Measurements from ENCODE around the gene ANTXR2.

ANTXR2 gene

GRCh38 chr4:80079255-80079923, 6.4 kb upstream of the ANTXR2 start:
- Histone ChIP-seq H3K4me1 (ENCODE audit: control insufficient read depth, insufficient read depth, low read length, poor library complexity, severe bottlenecking) (peaks cover 6% of the 10 kb centered on the region), H3K27ac (ENCODE audit: insufficient read depth, low read length, poor library complexity, severe bottlenecking) (no peak overlapping the region), H3K9me3 (ENCODE audit: control insufficient read depth, low read length) (no peaks in the 10 kb centered on the region), H3K36me3 (ENCODE audit: control insufficient read depth, insufficient read depth, low read length) (no peaks in the 10 kb centered on the region), H3K4me3 (ENCODE audit: insufficient read depth, low read depth, low read length, poor library complexity, severe bottlenecking) (no peak overlapping the region), H3K27me3 (replicated peaks; ENCODE audit: control insufficient read depth, insufficient read depth, low read length, poor library complexity, severe bottlenecking) (no peaks in the 10 kb centered on the region)
- no peak for DNase-seq

- H3K4me3 ChIP-seq (ENCODE audit: insufficient read depth, low read depth, low read length, poor library complexity, severe bottlenecking), result no peak overlapping the region
- peaks cover 7% of the 10 kb centered on the region for H3K4me1 ChIP-seq (ENCODE audit: control insufficient read depth, insufficient read depth, low read length, poor library complexity, severe bottlenecking)
- H3K36me3 ChIP-seq (ENCODE audit: control insufficient read depth, insufficient read depth, low read length), result no peaks in the 10 kb centered on the region
- no peaks in the 10 kb centered on the region for H3K27me3 ChIP-seq (replicated peaks; ENCODE audit: control insufficient read depth, insufficient read depth, low read length, poor library complexity, severe bottlenecking)
- no peak overlapping the region for H3K27ac ChIP-seq (ENCODE audit: insufficient read depth, low read length, poor library complexity, severe bottlenecking)
- no peaks in the 10 kb centered on the region for H3K9me3 ChIP-seq (ENCODE audit: control insufficient read depth, low read length)
- DNase-seq, result no peak
These were observed 5.5 kb upstream of the ANTXR2 start for GRCh38 chr4:80078346-80079092.

- Histone ChIP-seq H3K9me3 (ENCODE audit: control insufficient read depth, low read length) (no peaks in the 10 kb centered on the region), H3K27ac (ENCODE audit: insufficient read depth, low read length, poor library complexity, severe bottlenecking) (no peak overlapping the region), H3K4me1 (ENCODE audit: control insufficient read depth, insufficient read depth, low read length, poor library complexity, severe bottlenecking) (peaks cover 7% of the 10 kb centered on the region), H3K36me3 (ENCODE audit: control insufficient read depth, insufficient read depth, low read length) (no peaks in the 10 kb centered on the region), H3K27me3 (replicated peaks; ENCODE audit: control insufficient read depth, insufficient read depth, low read length, poor library complexity, severe bottlenecking) (no peaks in the 10 kb centered on the region), H3K4me3 (ENCODE audit: insufficient read depth, low read depth, low read length, poor library complexity, severe bottlenecking) (no peak overlapping the region)
- DNase-seq, result no peak
These were observed 4.6 kb upstream of the ANTXR2 start for GRCh38 chr4:80077639-80078038.

GRCh38 chr4:80076681-80077080, 3.7 kb upstream of the ANTXR2 start:
- Histone ChIP-seq H3K4me1 (ENCODE audit: control insufficient read depth, insufficient read depth, low read length, poor library complexity, severe bottlenecking) (peaks cover 7% of the 10 kb centered on the region), H3K27ac (ENCODE audit: insufficient read depth, low read length, poor library complexity, severe bottlenecking) (no peak overlapping the region), H3K4me3 (ENCODE audit: insufficient read depth, low read depth, low read length, poor library complexity, severe bottlenecking) (no peak overlapping the region), H3K9me3 (ENCODE audit: control insufficient read depth, low read length) (no peaks in the 10 kb centered on the region), H3K36me3 (ENCODE audit: control insufficient read depth, insufficient read depth, low read length) (no peaks in the 10 kb centered on the region), H3K27me3 (replicated peaks; ENCODE audit: control insufficient read depth, insufficient read depth, low read length, poor library complexity, severe bottlenecking) (no peaks in the 10 kb centered on the region)
- DNase-seq, result no peak

- Histone ChIP-seq H3K27ac (ENCODE audit: insufficient read depth, low read length, poor library complexity, severe bottlenecking) (no peak overlapping the region), H3K4me1 (ENCODE audit: control insufficient read depth, insufficient read depth, low read length, poor library complexity, severe bottlenecking) (peaks cover 11% of the 10 kb centered on the region), H3K4me3 (ENCODE audit: insufficient read depth, low read depth, low read length, poor library complexity, severe bottlenecking) (no peak overlapping the region), H3K36me3 (ENCODE audit: control insufficient read depth, insufficient read depth, low read length) (no peaks in the 10 kb centered on the region), H3K9me3 (ENCODE audit: control insufficient read depth, low read length) (no peaks in the 10 kb centered on the region), H3K27me3 (replicated peaks; ENCODE audit: control insufficient read depth, insufficient read depth, low read length, poor library complexity, severe bottlenecking) (no peaks in the 10 kb centered on the region)
- no peak for DNase-seq
These were observed 3.1 kb upstream of the ANTXR2 start for GRCh38 chr4:80075995-80076675.

GRCh38 chr4:80074651-80075050, 1.6 kb upstream of the ANTXR2 start:
- Histone ChIP-seq H3K27ac (ENCODE audit: insufficient read depth, low read length, poor library complexity, severe bottlenecking) (peak overlapping the region; percentile 95), H3K36me3 (ENCODE audit: control insufficient read depth, insufficient read depth, low read length) (no peaks in the 10 kb centered on the region), H3K27me3 (replicated peaks; ENCODE audit: control insufficient read depth, insufficient read depth, low read length, poor library complexity, severe bottlenecking) (no peaks in the 10 kb centered on the region), H3K4me3 (ENCODE audit: insufficient read depth, low read depth, low read length, poor library complexity, severe bottlenecking) (no peak overlapping the region), H3K9me3 (ENCODE audit: control insufficient read depth, low read length) (no peaks in the 10 kb centered on the region), H3K4me1 (ENCODE audit: control insufficient read depth, insufficient read depth, low read length, poor library complexity, severe bottlenecking) (peaks cover 13% of the 10 kb centered on the region)
- no peak for DNase-seq

- Histone ChIP-seq H3K36me3 (ENCODE audit: control insufficient read depth, insufficient read depth, low read length) (no peaks in the 10 kb centered on the region), H3K27ac (ENCODE audit: insufficient read depth, low read length, poor library complexity, severe bottlenecking) (peak overlapping the region; percentile 95), H3K4me3 (ENCODE audit: insufficient read depth, low read depth, low read length, poor library complexity, severe bottlenecking) (no peak overlapping the region), H3K9me3 (ENCODE audit: control insufficient read depth, low read length) (no peaks in the 10 kb centered on the region), H3K27me3 (replicated peaks; ENCODE audit: control insufficient read depth, insufficient read depth, low read length, poor library complexity, severe bottlenecking) (no peaks in the 10 kb centered on the region), H3K4me1 (ENCODE audit: control insufficient read depth, insufficient read depth, low read length, poor library complexity, severe bottlenecking) (peaks cover 19% of the 10 kb centered on the region)
- DNase-seq, result no peak
These were observed 1.0 kb upstream of the ANTXR2 start for GRCh38 chr4:80074069-80074468.

GRCh38 chr4:80073473-80074008, 512 bp upstream of the ANTXR2 start:
- Histone ChIP-seq H3K27ac (ENCODE audit: insufficient read depth, low read length, poor library complexity, severe bottlenecking) (peak overlapping the region; percentile 95), H3K4me1 (ENCODE audit: control insufficient read depth, insufficient read depth, low read length, poor library complexity, severe bottlenecking) (peaks cover 19% of the 10 kb centered on the region), H3K36me3 (ENCODE audit: control insufficient read depth, insufficient read depth, low read length) (no peaks in the 10 kb centered on the region), H3K4me3 (ENCODE audit: insufficient read depth, low read depth, low read length, poor library complexity, severe bottlenecking) (peak overlapping the region; percentile 93), H3K9me3 (ENCODE audit: control insufficient read depth, low read length) (no peaks in the 10 kb centered on the region), H3K27me3 (replicated peaks; ENCODE audit: control insufficient read depth, insufficient read depth, low read length, poor library complexity, severe bottlenecking) (no peaks in the 10 kb centered on the region)
- peak in 1 of 3 donors; percentile 5 for DNase-seq

GRCh38 chr4:80072228-80072743, 743 bp downstream of the ANTXR2 start:
- peak overlapping the region; percentile 95 for H3K27ac ChIP-seq (ENCODE audit: insufficient read depth, low read length, poor library complexity, severe bottlenecking)
- no peaks in the 10 kb centered on the region for H3K9me3 ChIP-seq (ENCODE audit: control insufficient read depth, low read length)
- peaks cover 19% of the 10 kb centered on the region for H3K4me1 ChIP-seq (ENCODE audit: control insufficient read depth, insufficient read depth, low read length, poor library complexity, severe bottlenecking)
- DNase-seq, result peak; percentile 28 to 35 (median 31)
- peak overlapping the region; percentile 93 for H3K4me3 ChIP-seq (ENCODE audit: insufficient read depth, low read depth, low read length, poor library complexity, severe bottlenecking)
- H3K27me3 ChIP-seq (replicated peaks; ENCODE audit: control insufficient read depth, insufficient read depth, low read length, poor library complexity, severe bottlenecking), result no peaks in the 10 kb centered on the region
- no peaks in the 10 kb centered on the region for H3K36me3 ChIP-seq (ENCODE audit: control insufficient read depth, insufficient read depth, low read length)

Measured in effector memory CD4-positive, alpha-beta T cell (primary cell).